Stimulated activated CD4-positive, alpha-beta T cell treated with anti-CD3 and anti-CD28 coated beads, Interleukin-15, amount 100 ng/mL, for 48 hours (primary cell): Measurements from ENCODE around the gene GDF7.

Experiments used
- DNase-seq, 2 donors: peaks; one replicate each; pipeline ENCODE4 v3.0.0-alpha.2; 2020; ENCODE audit warnings: low read depth in 2 of 2

GDF7 gene

GRCh38 chr2:20666304-20667150, at the start of gene GDF7:
TSS of gene GDF7 (plus strand) at chr2:20667144. CDS start at chr2:20667240, 96 bp downstream.
- no peak for DNase-seq

DNA sequence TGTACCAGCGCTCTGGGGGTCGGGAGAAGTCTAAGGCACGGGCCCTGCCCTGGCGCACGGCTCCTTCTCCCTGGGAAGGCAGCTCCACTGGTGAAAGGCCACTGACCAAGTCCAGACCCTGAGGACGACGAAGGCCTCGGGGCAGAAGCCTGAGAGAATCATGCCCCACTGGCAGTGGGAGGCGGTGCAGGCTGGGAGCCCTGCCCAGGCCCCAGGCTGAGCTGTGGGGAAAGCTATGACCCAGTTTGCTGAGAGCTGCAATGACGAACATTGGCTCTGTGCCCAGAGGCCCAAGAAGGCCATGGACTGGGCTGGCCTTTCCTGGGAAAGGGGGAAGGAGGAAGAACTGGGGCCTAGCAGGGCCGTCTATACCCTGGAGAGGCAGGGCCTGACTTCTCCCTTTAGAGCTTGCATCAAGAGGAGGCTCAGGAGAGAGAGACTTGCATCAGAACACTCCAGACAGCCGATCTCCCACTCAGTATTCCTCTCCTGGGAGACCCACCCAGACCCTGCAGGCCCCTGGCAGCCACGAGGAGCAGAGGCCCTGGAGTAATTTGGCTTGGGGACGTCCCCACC, 49.0 kb upstream of the GDF7 start:
- DNase-seq, result no peak

- DNase-seq, result no peak
Measured at GRCh38 chr2:20618468-20618885, 48.5 kb upstream of the GDF7 start.

GRCh38 chr2:20618886-20619521, 47.9 kb upstream of the GDF7 start:
- no peak for DNase-seq

DNA sequence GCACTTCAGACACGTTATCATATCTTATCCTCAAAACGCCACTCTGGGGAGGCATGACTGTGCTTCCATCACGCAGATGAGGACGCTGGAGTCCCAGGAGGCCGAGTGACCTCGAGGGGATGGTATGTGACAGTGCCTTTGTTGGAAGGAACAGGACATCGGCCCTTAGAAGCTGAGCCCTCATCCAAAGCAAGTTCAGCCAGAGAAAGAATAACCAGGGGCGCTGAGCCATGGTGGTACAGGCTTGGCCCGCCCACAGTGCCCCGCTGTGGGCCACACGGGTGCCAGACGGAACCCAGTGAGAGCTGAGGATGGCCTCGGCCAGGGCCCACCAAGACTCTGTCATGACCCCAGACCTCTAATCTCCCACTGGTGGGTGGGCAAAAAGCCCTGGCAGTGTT, 47.3 kb upstream of the GDF7 start:
- DNase-seq, result no peak

DNA sequence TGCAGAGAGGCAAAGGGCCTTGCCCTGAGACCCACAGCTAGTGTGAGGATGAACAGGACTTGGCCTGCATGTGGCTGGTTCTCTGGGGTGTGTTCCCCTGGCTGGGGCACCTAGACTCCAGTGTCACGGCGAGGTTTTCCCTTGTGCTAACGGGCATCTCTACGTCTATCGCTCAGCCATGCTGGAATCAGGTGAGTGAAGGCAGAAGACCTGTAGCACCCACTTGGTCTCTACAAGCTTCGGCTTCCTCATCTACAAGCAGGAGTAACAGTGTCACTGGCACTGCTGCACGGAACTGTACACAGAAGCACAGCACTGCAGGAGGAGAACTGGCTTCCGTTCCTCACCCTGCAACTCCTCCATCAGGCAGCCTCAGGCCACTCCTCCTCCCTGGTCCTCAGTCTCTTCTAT, 46.7 kb upstream of the GDF7 start:
- no peak for DNase-seq

DNA sequence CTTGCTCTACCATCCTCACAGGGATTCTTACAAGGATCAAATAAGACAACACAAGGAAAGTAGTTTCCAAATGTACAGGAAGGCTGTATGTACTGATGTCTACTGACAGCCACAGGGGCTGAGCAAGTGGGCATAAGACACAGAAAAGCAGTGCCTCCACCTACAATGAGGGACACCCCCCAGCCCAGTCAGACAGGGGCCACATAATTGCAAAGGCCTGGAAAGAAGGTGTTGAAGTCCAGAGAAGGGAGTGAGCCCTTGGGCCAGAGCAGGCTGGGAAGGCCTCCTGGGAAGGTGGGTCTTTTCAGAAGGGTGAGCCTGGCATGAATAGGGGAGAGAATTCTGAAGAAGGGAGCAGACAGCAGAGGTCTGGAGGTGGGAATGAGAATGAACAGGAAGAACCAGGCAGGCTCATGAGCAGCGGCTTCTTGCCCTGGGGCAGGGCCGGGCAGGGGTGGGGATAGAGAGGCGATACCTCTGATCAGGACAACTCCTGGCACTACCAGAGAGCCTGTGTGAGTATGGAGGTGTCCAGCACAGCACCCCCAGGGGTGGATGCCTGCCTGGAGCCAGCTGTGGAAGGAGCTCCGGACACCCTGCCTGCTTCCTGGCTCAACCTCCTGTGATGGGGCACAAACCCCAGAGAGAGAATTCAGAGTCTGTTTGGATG, 46.1 kb upstream of the GDF7 start:
- no peak for DNase-seq

DNA sequence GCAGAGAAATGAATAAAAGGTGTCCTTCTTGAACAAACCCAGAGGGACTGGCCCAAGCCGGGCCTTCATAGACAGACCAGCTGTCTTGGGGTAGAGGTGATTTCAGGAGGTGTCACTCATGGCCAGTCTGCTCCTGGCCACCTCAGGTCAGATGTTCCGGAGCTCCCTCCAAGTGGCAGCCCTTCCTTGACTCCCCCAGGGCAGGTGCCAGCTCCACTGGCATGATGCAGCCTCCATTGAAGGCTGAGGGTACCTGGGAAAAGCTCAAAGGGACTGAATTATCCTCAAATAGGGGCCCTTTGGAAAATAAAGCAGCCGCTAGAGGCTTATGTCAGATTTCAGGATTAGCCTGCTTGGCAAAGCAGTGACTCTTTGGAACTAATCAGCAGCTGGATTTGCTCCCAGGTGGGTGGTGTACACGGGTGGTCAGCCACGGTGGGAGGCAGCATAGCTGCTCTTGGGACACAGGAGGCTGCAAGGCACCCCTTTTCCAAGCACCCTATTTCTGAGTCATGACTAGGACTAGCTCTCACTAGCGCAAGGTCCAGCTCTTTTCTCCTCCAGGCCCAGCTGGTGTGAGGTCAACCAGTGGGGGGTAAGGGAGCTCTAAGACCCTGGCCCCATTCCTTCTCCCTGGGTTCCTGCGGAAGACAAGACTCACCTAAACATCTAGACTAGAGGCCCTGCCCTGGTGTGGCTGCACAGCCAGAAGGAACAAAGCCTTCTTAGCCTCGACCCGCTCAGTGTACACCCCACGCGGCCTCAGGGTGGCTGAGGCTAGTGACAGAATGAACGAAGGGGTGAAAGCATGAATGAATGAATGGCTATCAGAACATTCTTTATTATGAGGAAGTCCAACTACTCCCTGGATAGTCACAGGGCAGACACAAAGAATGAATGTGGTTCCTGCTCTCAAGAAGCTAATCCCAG, 45.3 kb upstream of the GDF7 start:
- no peak for DNase-seq

DNA sequence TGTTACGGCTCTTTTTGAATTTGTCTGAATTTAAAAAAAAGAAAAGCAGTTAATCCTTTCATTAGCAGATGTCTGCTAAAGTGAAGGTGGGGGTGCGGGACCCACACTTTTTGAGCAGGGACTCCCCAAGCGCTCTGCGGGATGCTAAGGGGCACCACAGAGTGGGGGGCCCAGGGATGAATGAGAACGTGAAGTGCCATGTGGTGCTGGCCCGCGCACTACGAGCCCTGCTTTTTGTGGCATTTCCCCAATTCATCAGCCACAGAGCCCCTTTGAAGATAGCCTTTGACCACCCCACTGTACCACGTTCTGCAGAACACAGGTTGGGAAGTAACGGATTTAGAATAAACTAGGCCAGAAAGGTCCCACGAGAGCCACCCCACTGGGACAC, 44.7 kb upstream of the GDF7 start:
- DNase-seq, result no peak

DNA sequence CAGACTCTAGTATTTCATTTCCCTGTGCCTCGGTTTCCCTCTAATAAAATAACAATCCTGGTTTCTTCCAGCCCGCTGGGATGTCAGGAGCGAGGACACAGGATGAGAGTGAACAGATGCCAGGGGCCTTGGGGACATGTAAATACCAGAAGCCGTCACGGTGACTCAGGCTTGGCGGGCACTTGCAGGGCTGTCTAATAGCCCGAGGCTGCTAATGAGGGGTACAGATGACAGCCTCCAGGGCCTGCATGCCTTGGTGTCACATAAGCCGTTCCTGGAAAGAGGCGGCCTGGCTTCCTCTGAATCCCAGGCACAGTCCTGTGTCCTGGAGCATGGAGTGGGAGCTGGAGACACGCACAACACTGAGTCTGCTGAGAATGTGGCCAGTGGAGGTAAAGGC, 44.2 kb upstream of the GDF7 start:
- no peak for DNase-seq

DNA sequence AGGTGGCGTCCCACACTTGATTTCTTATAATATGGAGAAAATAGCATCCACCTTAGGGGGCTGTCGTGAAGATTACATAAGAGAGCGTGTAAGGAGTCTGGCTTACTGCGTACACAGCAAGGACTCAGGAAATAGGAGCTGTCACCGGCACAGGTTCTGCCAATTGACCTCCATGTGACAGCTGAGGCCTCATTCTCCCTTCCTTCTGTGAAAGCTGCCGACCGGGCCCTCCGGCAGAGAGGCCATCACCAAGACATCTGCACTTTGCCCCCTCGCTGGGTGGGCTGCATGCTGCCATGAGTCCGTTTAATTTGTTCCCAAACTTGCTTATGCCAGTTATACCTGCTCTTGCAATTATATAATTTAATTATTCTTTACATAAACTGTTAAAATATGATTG, 43.7 kb upstream of the GDF7 start:
- no peak for DNase-seq

DNA sequence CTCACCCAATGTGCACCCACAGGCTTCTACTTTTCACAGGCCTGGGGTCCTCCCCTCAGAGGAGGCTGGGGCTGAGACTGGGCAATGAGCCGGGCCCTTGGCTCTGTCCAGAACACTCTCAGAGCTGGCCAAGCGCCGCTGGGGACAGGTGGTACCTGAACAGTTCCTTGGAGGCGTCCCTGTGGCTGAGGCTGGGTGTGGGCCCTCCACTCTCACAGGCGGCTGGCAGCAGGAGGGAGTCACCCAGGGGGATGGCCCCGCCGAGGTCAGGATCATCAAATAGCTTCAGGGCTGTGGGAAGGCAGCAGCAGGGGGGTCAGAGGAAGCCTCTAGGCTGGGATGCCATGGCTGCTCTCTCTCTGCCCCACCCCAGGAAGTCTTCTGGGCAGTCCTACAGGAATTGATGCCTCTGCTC, 43.2 kb upstream of the GDF7 start:
- DNase-seq, result no peak

DNA sequence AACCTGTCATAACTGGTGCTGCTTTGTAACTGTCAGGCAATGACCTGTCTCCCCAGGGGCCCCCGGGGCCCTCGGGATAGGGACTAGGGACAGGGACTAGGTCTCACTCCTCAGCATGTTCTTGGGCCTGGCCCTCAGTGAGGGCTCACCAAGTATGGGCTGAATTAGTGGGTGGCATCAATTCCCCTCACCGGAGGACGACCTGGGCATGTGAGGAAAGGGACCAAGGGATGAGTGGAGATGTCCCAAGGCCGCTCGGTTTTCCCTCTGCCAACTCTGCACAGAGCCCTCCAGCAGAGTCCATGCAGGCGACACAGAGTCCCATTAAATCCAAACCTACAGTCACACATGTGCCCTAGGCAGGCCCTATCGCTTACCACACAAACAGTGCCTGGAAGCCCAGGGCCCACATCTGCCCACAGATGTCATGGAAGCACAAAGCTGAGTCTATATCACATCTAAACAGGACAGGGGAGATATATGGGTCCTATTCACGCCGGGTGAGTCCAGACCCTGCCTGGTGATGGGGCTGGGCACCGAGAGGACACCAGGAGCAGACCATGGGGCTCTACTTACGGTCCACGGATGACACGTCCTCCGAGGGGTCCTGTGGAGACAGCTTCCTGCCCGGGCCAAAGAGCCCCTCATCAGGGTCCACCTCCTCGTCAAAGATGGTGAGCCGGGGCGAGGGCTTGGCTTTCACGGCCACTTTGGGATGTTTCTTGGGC, 42.6 kb upstream of the GDF7 start:
- no peak for DNase-seq

DNA sequence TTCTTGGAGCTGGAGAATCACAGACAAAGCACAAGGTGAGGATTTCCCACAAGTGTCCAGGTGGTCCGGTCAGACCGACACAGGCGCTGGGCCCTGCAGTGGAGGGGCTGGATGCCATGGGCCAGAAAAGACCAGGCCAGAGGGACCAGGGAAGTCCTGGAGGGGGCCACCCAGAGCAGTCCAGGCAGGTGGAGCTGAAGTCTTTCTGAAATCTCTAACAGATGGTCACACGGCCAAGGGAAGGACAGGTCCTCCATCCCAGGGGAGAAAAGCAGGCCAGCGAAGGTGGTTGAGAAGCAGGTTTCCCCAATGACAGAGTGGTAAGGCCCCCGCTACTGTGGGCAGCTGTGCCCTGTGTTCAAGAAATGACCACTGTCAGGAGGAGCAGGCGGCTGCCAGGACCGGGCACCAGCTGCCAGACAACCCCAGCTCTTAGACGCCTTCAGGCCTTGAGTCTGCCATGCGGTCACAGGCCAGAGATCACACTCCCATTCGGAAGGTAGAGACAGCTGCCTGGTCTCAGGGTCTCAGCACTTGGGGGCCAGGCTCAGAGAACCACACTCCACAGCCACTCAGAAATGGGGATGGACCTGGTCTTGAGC, 42.0 kb upstream of the GDF7 start:
- DNase-seq, result no peak

GRCh38 chr2:20625491-20626391, 41.2 kb upstream of the GDF7 start:
- no peak for DNase-seq

DNA sequence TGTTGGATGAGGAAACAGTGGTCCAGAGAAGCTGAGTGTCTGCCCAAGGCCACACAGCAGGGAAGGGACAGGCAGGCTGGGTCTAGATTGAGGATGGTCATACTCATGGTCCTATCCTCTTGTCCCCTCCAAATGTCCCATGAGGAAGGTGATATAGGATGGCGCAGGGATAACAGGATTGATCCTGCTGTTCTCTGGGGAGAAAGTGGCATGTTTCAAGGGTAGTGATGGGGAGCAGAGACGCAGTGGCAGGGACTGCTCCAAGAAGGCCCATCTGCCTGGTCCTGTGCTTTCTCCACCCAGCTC, 40.6 kb upstream of the GDF7 start:
- no peak for DNase-seq

DNA sequence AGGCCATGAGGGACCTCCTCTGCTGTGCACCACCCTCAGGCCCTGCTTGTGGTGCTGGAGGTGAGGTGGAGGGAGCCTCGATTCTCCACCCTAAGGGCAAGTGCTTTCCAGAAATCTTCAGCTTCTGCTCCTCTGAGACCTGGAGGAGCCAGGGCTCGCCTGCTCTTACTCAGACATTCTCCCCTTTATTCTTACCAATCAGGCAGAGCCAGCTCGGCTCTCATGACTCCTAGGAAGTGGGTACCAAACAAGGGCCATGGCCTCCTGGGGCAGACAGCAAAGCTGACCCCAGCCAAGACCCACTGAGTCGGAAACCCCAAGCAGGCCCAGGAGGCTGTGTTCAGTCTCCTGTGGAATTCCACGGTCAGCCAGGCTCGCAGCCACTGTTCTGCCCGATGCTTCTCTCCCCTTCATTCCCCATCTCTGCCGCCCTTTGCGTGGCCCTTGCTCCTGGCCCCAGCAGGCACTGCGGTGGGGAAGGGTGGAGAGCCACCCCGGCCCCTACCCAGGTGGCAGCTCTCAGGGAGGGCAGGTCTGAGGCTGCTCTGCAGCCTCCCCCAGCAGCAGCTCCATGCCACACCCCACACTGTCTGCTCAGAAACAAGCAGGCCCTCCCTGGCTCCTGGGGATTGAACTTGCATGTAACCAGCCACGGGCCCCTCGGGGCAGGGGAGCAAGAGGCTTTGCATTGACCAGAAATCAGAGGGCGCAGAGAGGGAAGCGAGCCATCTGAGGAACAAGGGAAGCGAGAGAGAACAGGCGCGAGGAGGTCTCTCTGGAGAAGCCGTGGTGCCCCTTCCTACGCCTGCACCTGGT, 40.0 kb upstream of the GDF7 start:
- DNase-seq, result no peak

GRCh38 chr2:20627712-20628380, 39.1 kb upstream of the GDF7 start:
- DNase-seq, result no peak
